Natural killer cell treated with Interleukin-12 subunit alpha and Interleukin-12 subunit beta and Interleukin-15 and Interleukin-18, amount 100 ng/mL, for 72 hours (primary cell): Measurements from ENCODE around the gene TYW1B. TPM values are rescaled to one million over a fixed set of nuclear protein-coding genes. Genes with fewer than 3 reads are reported as not detected.
"Not testable (repeated sequence)": the region's sequence is repeated elsewhere in the genome, so short reads cannot be mapped to it uniquely, and the experiment has no call there.

Source experiments
- ATAC-seq, 2 donors: fragments of 150-1000 bp; cut with Tn5 transposase in 1 of 2; sonication (Bioruptor Pico), chemical (Tn5 transposase) in 1 of 2; 2 replicates each; pipeline ENCODE4 v1.10.0; 2021
- DNase-seq: peaks from one replicate; pipeline ENCODE4 v3.0.0; 2022; ENCODE audit warnings: low spot score
- H3K27ac Mint-ChIP-seq, 2 donors: 1 replicate in 1 of 2; 2 replicates in 1 of 2; pipeline ENCODE4 v1.8.0; 2022; ENCODE audit warnings: mixed read lengths in 2 of 2, mild to moderate bottlenecking in 1 of 2, moderate library complexity in 1 of 2
- H3K27me3 Mint-ChIP-seq, 2 donors: 1 replicate in 1 of 2; 2 replicates in 1 of 2; pipeline ENCODE4 v1.8.0; 2022; ENCODE audit warnings: mixed read lengths in 2 of 2
- H3K36me3 Mint-ChIP-seq: one replicate; pipeline ENCODE4 v1.8.0; 2022; ENCODE audit warnings: mixed read lengths
- H3K4me1 Mint-ChIP-seq, 2 donors: 1 replicate in 1 of 2; 2 replicates in 1 of 2; pipeline ENCODE4 v1.8.0; 2022; ENCODE audit warnings: low read depth in 2 of 2, mixed read lengths in 2 of 2, mild to moderate bottlenecking in 1 of 2
- H3K4me3 Mint-ChIP-seq: one replicate; pipeline ENCODE4 v1.8.0; 2022; ENCODE audit warnings: mixed read lengths
- H3K9me3 Mint-ChIP-seq: 2 replicates; pipeline ENCODE4 v1.8.0; 2022; ENCODE audit warnings: mixed read lengths
- total RNA-seq, 2 donors: library from RNA; stranded (reverse); gene quantifications; one replicate each; pipeline ENCODE4 v1.2.3, GENCODE V29; 2022

TYW1B gene
- total RNA-seq, 2 donors from 2014 or later, result 7.5 to 12.4 TPM

- DNase-seq, H3K4me3 Mint-ChIP-seq, H3K27me3 Mint-ChIP-seq, H3K9me3 Mint-ChIP-seq, ATAC-seq, H3K36me3 Mint-ChIP-seq, H3K27ac Mint-ChIP-seq, H3K4me1 Mint-ChIP-seq: not testable (repeated sequence)
Observed at GRCh38 chr7:72632765-72633292, 195.2 kb downstream of the TYW1B start.

GRCh38 chr7:72628375-72628774 lies 199.6 kb downstream of the TYW1B start:
- not testable (repeated sequence) for DNase-seq, ATAC-seq, H3K9me3 Mint-ChIP-seq, H3K4me1 Mint-ChIP-seq, H3K36me3 Mint-ChIP-seq, H3K27me3 Mint-ChIP-seq, H3K4me3 Mint-ChIP-seq, H3K27ac Mint-ChIP-seq

GRCh38 chr7:72626428-72627011 lies 201.5 kb downstream of the TYW1B start:
- not testable (repeated sequence) for ATAC-seq, H3K9me3 Mint-ChIP-seq, H3K27me3 Mint-ChIP-seq, H3K36me3 Mint-ChIP-seq, H3K27ac Mint-ChIP-seq, DNase-seq
- peaks cover 8 to 13% of the 10 kb centered on the region in 2 donors for H3K4me1 Mint-ChIP-seq
- peak overlapping the region; percentile 38 for H3K4me3 Mint-ChIP-seq

- not testable (repeated sequence) for H3K36me3 Mint-ChIP-seq, H3K27me3 Mint-ChIP-seq, H3K27ac Mint-ChIP-seq, H3K9me3 Mint-ChIP-seq, DNase-seq
- Mint-ChIP-seq H3K4me3 (peak overlapping the region; percentile 38), H3K4me1 (peaks cover 14 to 18% of the 10 kb centered on the region in 2 donors)
- ATAC-seq, result peak in 1 of 2 donors; percentile 86
Observed at GRCh38 chr7:72625721-72626423, 202.1 kb downstream of the TYW1B start.

GRCh38 chr7:72622532-72622931 lies 205.5 kb downstream of the TYW1B start:
- Mint-ChIP-seq H3K36me3 (peaks cover 2% of the 10 kb centered on the region), H3K27ac (no peak overlapping the region), H3K27me3 (no peaks in the 10 kb centered on the region), H3K4me1 (peaks cover 17 to 18% of the 10 kb centered on the region in 2 donors), H3K9me3 (no peaks in the 10 kb centered on the region), H3K4me3 (no peak overlapping the region)
- DNase-seq, result no peak
- ATAC-seq, result no peak

- not testable (repeated sequence) for ATAC-seq, DNase-seq, H3K9me3 Mint-ChIP-seq
Observed at GRCh38 chr7:72621761-72622187, 206.2 kb downstream of the TYW1B start.

GRCh38 chr7:72620923-72621322 lies 207.1 kb downstream of the TYW1B start:
- not testable (repeated sequence) for ATAC-seq, H3K4me3 Mint-ChIP-seq, DNase-seq, H3K36me3 Mint-ChIP-seq, H3K27me3 Mint-ChIP-seq, H3K9me3 Mint-ChIP-seq, H3K27ac Mint-ChIP-seq
- peaks cover 8 to 14% of the 10 kb centered on the region in 2 donors for H3K4me1 Mint-ChIP-seq

More at GRCh38 chr7:72621761-72622187, 206.2 kb downstream of the TYW1B start:
- not testable (repeated sequence) for H3K27ac Mint-ChIP-seq, H3K36me3 Mint-ChIP-seq, H3K4me3 Mint-ChIP-seq, H3K27me3 Mint-ChIP-seq
- peaks cover 15% of the 10 kb centered on the region in 2 donors for H3K4me1 Mint-ChIP-seq

- H3K36me3 Mint-ChIP-seq, result peaks cover 13% of the 10 kb centered on the region
- not testable (repeated sequence) for DNase-seq, H3K4me3 Mint-ChIP-seq, ATAC-seq, H3K9me3 Mint-ChIP-seq, H3K27ac Mint-ChIP-seq, H3K27me3 Mint-ChIP-seq
- peaks cover 8 to 14% of the 10 kb centered on the region in 2 donors for H3K4me1 Mint-ChIP-seq
Observed at GRCh38 chr7:72618435-72619180, 209.4 kb downstream of the TYW1B start.

- not testable (repeated sequence) for H3K27ac Mint-ChIP-seq, H3K27me3 Mint-ChIP-seq, H3K9me3 Mint-ChIP-seq, H3K4me3 Mint-ChIP-seq, H3K4me1 Mint-ChIP-seq, H3K36me3 Mint-ChIP-seq, ATAC-seq, DNase-seq
Observed at GRCh38 chr7:72609761-72610160, 218.2 kb downstream of the TYW1B start.

GRCh38 chr7:72607988-72608387 lies 220.0 kb downstream of the TYW1B start:
- not testable (repeated sequence) for DNase-seq, H3K27ac Mint-ChIP-seq, H3K9me3 Mint-ChIP-seq, H3K36me3 Mint-ChIP-seq, ATAC-seq, H3K4me3 Mint-ChIP-seq, H3K4me1 Mint-ChIP-seq, H3K27me3 Mint-ChIP-seq

- not testable (repeated sequence) for DNase-seq, H3K27me3 Mint-ChIP-seq, ATAC-seq, H3K4me1 Mint-ChIP-seq, H3K27ac Mint-ChIP-seq, H3K4me3 Mint-ChIP-seq, H3K36me3 Mint-ChIP-seq, H3K9me3 Mint-ChIP-seq
Observed at GRCh38 chr7:72605863-72606431, 222.1 kb downstream of the TYW1B start.

- H3K4me1 Mint-ChIP-seq, H3K9me3 Mint-ChIP-seq, H3K4me3 Mint-ChIP-seq, ATAC-seq, DNase-seq, H3K27ac Mint-ChIP-seq, H3K27me3 Mint-ChIP-seq, H3K36me3 Mint-ChIP-seq: not testable (repeated sequence)
Observed at GRCh38 chr7:72604771-72605611, 223.0 kb downstream of the TYW1B start.

GRCh38 chr7:72603476-72603875 lies 224.5 kb downstream of the TYW1B start:
- not testable (repeated sequence) for H3K36me3 Mint-ChIP-seq, DNase-seq

More at GRCh38 chr7:72603476-72603875, 224.5 kb downstream of the TYW1B start:
- ATAC-seq, H3K27ac Mint-ChIP-seq, H3K4me3 Mint-ChIP-seq, H3K27me3 Mint-ChIP-seq, H3K9me3 Mint-ChIP-seq, H3K4me1 Mint-ChIP-seq: not testable (repeated sequence)
